DOHH2 (cell line): ENCODE data around the gene MTOR.
"Not testable (repeated sequence)": the region's sequence is repeated elsewhere in the genome, so short reads cannot be mapped to it uniquely, and the experiment has no call there.

Experiments
- EZH2phosphoT487 ChIP-seq: fragments of 200-600 bp; sonication (generic); IDR thresholded peaks from 2 replicates; pipeline ENCODE4 v1.6.1; 2017; ENCODE audit warnings: borderline replicate concordance, mild to moderate bottlenecking, antibody characterized with exemption, low read length, moderate library complexity, mixed read lengths
- TF ChIP-seq, protein P1 (sequence below): fragments of 200-600 bp; sonication (generic); IDR thresholded peaks from one replicate; pipeline ENCODE4 v1.5.1; 2014; ENCODE audit warnings: antibody characterized with exemption, mild to moderate bottlenecking, low read depth, low read length; ENCODE audit not compliant: poor library complexity, severe bottlenecking

DNA sequence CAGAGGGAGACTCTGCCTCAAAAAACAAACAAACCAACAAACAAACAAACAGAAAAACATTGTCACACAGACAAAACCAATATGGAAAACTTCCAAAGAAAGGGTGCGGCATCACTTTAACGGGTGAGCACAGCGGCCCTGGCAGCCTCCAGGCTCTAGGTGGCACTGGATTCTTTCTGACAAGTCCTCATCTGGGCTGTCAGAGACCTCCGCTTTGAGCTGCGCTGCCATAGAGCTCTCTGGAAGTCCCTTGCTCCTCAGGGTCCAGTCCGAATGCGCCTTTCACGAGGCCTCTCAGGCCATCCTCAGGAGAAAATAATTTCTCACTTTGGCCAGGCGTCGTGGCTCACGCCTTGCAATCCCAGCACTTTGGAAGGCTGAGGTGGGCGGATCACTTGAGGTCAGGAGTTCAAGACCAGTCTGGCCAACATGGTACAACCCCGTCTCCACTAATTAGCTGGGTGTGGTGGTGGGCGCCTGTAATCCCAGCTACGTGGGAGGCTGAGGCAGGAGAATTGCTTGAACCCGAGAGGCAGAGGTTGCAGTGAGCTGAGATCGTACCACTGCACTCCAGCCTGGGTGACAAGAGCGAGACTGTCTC, 198.3 kb downstream of the MTOR start:
- TF ChIP-seq, protein P1, sequence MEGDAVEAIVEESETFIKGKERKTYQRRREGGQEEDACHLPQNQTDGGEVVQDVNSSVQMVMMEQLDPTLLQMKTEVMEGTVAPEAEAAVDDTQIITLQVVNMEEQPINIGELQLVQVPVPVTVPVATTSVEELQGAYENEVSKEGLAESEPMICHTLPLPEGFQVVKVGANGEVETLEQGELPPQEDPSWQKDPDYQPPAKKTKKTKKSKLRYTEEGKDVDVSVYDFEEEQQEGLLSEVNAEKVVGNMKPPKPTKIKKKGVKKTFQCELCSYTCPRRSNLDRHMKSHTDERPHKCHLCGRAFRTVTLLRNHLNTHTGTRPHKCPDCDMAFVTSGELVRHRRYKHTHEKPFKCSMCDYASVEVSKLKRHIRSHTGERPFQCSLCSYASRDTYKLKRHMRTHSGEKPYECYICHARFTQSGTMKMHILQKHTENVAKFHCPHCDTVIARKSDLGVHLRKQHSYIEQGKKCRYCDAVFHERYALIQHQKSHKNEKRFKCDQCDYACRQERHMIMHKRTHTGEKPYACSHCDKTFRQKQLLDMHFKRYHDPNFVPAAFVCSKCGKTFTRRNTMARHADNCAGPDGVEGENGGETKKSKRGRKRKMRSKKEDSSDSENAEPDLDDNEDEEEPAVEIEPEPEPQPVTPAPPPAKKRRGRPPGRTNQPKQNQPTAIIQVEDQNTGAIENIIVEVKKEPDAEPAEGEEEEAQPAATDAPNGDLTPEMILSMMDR: not testable (repeated sequence)
- TF ChIP-seq EZH2phosphoT487: not testable (repeated sequence)
